Endothelial cell (in vitro differentiated cells): ENCODE data around the gene ZIC4. TPM values are rescaled to one million over a fixed set of nuclear protein-coding genes. Genes with fewer than 3 reads are reported as not detected.
A peak's percentile ranks its signal among the peaks of the same experiment; 100 is the strongest.

Experiments
- DNase-seq: peaks from one replicate; pipeline ENCODE4 v3.0.0; 2021; ENCODE audit warnings: low spot score
- H3K27ac Mint-ChIP-seq: one replicate; pipeline ENCODE4 v1.8.0; 2021; ENCODE audit warnings: mixed read lengths, inconsistent platforms; ENCODE audit not compliant: unreplicated experiment
- H3K27me3 Mint-ChIP-seq: one replicate; pipeline ENCODE4 v1.8.0; 2021; ENCODE audit warnings: mild to moderate bottlenecking, moderate library complexity, mixed read lengths, inconsistent platforms; ENCODE audit not compliant: unreplicated experiment
- H3K36me3 Mint-ChIP-seq: one replicate; pipeline ENCODE4 v1.8.0; 2021; ENCODE audit warnings: mild to moderate bottlenecking, low read depth, mixed read lengths, inconsistent platforms; ENCODE audit not compliant: unreplicated experiment
- H3K4me1 Mint-ChIP-seq: one replicate; pipeline ENCODE4 v1.8.0; 2021; ENCODE audit warnings: mild to moderate bottlenecking, mixed read lengths, inconsistent platforms; ENCODE audit not compliant: unreplicated experiment
- H3K4me3 Mint-ChIP-seq: one replicate; pipeline ENCODE4 v1.8.0; 2021; ENCODE audit warnings: mild to moderate bottlenecking, mixed read lengths, inconsistent platforms; ENCODE audit not compliant: unreplicated experiment
- H3K9me3 Mint-ChIP-seq: one replicate; pipeline ENCODE4 v1.8.0; 2021; ENCODE audit warnings: mixed read lengths, inconsistent platforms; ENCODE audit not compliant: unreplicated experiment
- CTCF ChIP-seq: fragments of 200-600 bp; sonication (generic); IDR thresholded peaks from one replicate; pipeline ENCODE4 v1.5.0; 2021; ENCODE audit warnings: antibody characterized with exemption; ENCODE audit not compliant: unreplicated experiment
- total RNA-seq: library from RNA; stranded (reverse); fragmentation: NEBNext Ultra II Directional; extraction: Animal tissue kit (Norgen Biotek cat#: 25700); gene quantifications from one replicate; pipeline ENCODE4 v1.2.1, GENCODE V29; 2021; ENCODE audit not compliant: unreplicated experiment

ZIC4 gene
- total RNA-seq, 1 donor from 2014 or later, result 2.2 TPM

GRCh38 chr3:147401421-147401820, 4.9 kb downstream of the ZIC4 start:
- DNase-seq, result no peak
- no peak for TF ChIP-seq CTCF
- Mint-ChIP-seq H3K4me1 (peaks cover 21% of the 10 kb centered on the region), H3K4me3 (no peak overlapping the region), H3K27me3 (peaks cover 44% of the 10 kb centered on the region), H3K9me3 (no peaks in the 10 kb centered on the region), H3K36me3 (peaks cover 3% of the 10 kb centered on the region), H3K27ac (no peak overlapping the region)

- Mint-ChIP-seq H3K27ac (no peak overlapping the region), H3K9me3 (no peaks in the 10 kb centered on the region), H3K4me1 (peaks cover 21% of the 10 kb centered on the region), H3K36me3 (peaks cover 3% of the 10 kb centered on the region), H3K27me3 (peaks cover 42% of the 10 kb centered on the region), H3K4me3 (no peak overlapping the region)
- no peak for TF ChIP-seq CTCF
- no peak for DNase-seq
Observed at GRCh38 chr3:147400999-147401398, 5.3 kb downstream of the ZIC4 start.

- Mint-ChIP-seq H3K9me3 (no peaks in the 10 kb centered on the region), H3K4me3 (no peak overlapping the region), H3K4me1 (peaks cover 25% of the 10 kb centered on the region), H3K27ac (no peak overlapping the region), H3K27me3 (peaks cover 49% of the 10 kb centered on the region), H3K36me3 (peaks cover 3% of the 10 kb centered on the region)
- TF ChIP-seq CTCF, result no peak
- no peak for DNase-seq
Observed at GRCh38 chr3:147400111-147400510, 6.2 kb downstream of the ZIC4 start.

- peaks cover 31% of the 10 kb centered on the region for H3K4me1 Mint-ChIP-seq
- no peaks in the 10 kb centered on the region for H3K9me3 Mint-ChIP-seq
- peaks cover 51% of the 10 kb centered on the region for H3K27me3 Mint-ChIP-seq
- peak overlapping the region; percentile 41 for H3K27ac Mint-ChIP-seq
- TF ChIP-seq CTCF, result no peak
- no peak for DNase-seq
- peaks cover 3% of the 10 kb centered on the region for H3K36me3 Mint-ChIP-seq
- no peak overlapping the region for H3K4me3 Mint-ChIP-seq
Observed at GRCh38 chr3:147398813-147399534, 7.4 kb downstream of the ZIC4 start.
